HL-60 (cell line): ENCODE results near the gene WDR38.

Experiments
- DNase-seq, 2 experiments: peaks; one replicate each; pipeline ENCODE4 v3.0.0-alpha.2; 2010 to 2020; ENCODE audit warnings: low read depth in 1 of 2, low spot score in 1 of 2
- H3K27ac ChIP-seq: fragments of 250-450 bp; sonication (Bioruptor Pico); replicated peaks from 2 replicates; pipeline ENCODE4 v1.5.1; 2020; ENCODE audit warnings: mild to moderate bottlenecking, moderate library complexity
- H3K27me3 ChIP-seq: fragments of 250-450 bp; sonication (Bioruptor Pico); 2 replicates; pipeline ENCODE4 v1.5.1; 2021; ENCODE audit warnings: mild to moderate bottlenecking, moderate library complexity; ENCODE audit not compliant: insufficient read depth, poor library complexity, severe bottlenecking
- H3K4me3 ChIP-seq: replicated peaks from 2 replicates; pipeline ENCODE4 v1.5.1; 2011; ENCODE audit warnings: mild to moderate bottlenecking, control low read depth, low read length; ENCODE audit not compliant: insufficient read depth
- CTCF ChIP-seq: IDR thresholded peaks from one replicate; pipeline ENCODE4 v1.5.1; 2011; ENCODE audit warnings: low read length, control low read depth, inconsistent platforms; ENCODE audit not compliant: insufficient read depth
- GABPA ChIP-seq: IDR thresholded peaks from 2 replicates; pipeline ENCODE4 v1.6.1; 2012; ENCODE audit warnings: low read depth
- POLR2AphosphoS5 ChIP-seq: IDR thresholded peaks from 2 replicates; pipeline ENCODE4 v1.6.1; 2012; ENCODE audit warnings: low read depth
- REST ChIP-seq: IDR thresholded peaks from 2 replicates; pipeline ENCODE4 v1.6.1; 2012; ENCODE audit warnings: low read depth; ENCODE audit not compliant: insufficient replicate concordance
- SPI1 ChIP-seq: IDR thresholded peaks from 2 replicates; pipeline ENCODE4 v1.6.1; 2012; ENCODE audit warnings: low read depth, mild to moderate bottlenecking, borderline replicate concordance
- long read RNA-seq: library from polyadenylated mRNA; unstranded; transcript quantifications from one replicate; pipeline ENCODE4 v2.0.0, GENCODE V29; 2020

The WDR38 gene
- long read RNA-seq, result 0 reads

GRCh38 chr9:124852829-124853531 lies at the start of gene WDR38:
Gene WDR38 (plus strand): TSS chr9:124853460. CDS start chr9:124853532, 72 bp downstream.
- H3K27ac ChIP-seq, result no peak within 1 kb of the TSS
- DNase-seq, result peak in 1 of 2 experiments; percentile 63
- no peak for TF ChIP-seq REST
- TF ChIP-seq CTCF, result peak; percentile 49
- H3K27me3 ChIP-seq, result no peaks in the 10 kb centered on the region
- H3K4me3 ChIP-seq, result peak within 1 kb of the TSS; percentile 58

- DNase-seq, result no peak
- TF ChIP-seq REST (no peak), POLR2AphosphoS5 (no peak), GABPA (no peak), CTCF (no peak), SPI1 (no peak)
- H3K4me3 ChIP-seq, result no peak overlapping the region
- no peak overlapping the region for H3K27ac ChIP-seq
- no peaks in the 10 kb centered on the region for H3K27me3 ChIP-seq
Measured at GRCh38 chr9:124803911-124804310, 49.3 kb upstream of the WDR38 start.

GRCh38 chr9:124805186-124805585 lies 48.1 kb upstream of the WDR38 start:
- DNase-seq, result no peak
- Histone ChIP-seq H3K27me3 (no peaks in the 10 kb centered on the region), H3K4me3 (no peak overlapping the region), H3K27ac (no peak overlapping the region)
- no peak for TF ChIP-seq GABPA

GRCh38 chr9:124808246-124808956 lies 44.9 kb upstream of the WDR38 start:
- Histone ChIP-seq H3K27ac (no peak overlapping the region), H3K4me3 (no peak overlapping the region), H3K27me3 (no peaks in the 10 kb centered on the region)
- no peak for DNase-seq
- TF ChIP-seq REST (no peak), GABPA (no peak), SPI1 (no peak), CTCF (no peak), POLR2AphosphoS5 (no peak)
